Fibroblast of villous mesenchyme (primary cell): ENCODE measurements around the gene RBM47. TPM values are rescaled to one million over a fixed set of nuclear protein-coding genes. Genes with fewer than 3 reads are reported as not detected.
A peak's percentile ranks its signal among the peaks of the same experiment; 100 is the strongest.

Source experiments
- DNase-seq: peaks from one replicate; pipeline ENCODE4 v3.0.0-alpha.2; 2010; ENCODE audit warnings: low read depth
- H3K4me3 ChIP-seq: 2 replicates; pipeline ENCODE4 v1.5.1; 2011; ENCODE audit warnings: low read depth, mild to moderate bottlenecking, low read length
- total RNA-seq: library from RNA; depleted of rRNA; stranded (reverse); fragments of >200 nt; gene quantifications from 2 replicates; pipeline ENCODE4 v1.2.3, GENCODE V29; 2012
- TF ChIP-seq, protein P1 (sequence below): IDR thresholded peaks from 2 replicates; pipeline ENCODE4 v1.5.1; 2012; ENCODE audit warnings: low read depth, mild to moderate bottlenecking, low read length; ENCODE audit not compliant: insufficient read depth

Gene RBM47
- total RNA-seq, 1 donor, result 0.86 TPM

DNA sequence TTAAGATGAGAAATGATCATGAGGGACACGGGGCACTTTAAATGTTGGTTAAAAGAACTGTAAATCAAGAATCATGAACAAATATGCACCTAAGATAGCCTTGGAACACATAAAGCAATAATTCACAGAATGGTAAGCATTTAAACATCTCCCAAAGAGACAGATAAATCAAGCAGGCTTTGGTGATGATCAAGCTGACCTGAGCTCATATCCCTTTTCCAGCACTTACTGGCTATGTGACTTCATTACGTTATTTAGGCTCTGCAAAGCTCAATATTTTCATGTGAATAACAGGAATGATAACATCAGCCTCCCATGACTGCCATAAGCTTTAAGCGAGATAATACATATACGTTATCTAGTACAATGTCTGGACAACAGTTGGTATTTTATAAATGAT lies 239.7 kb downstream of the RBM47 start:
- DNase-seq, result no peak
- TF ChIP-seq, protein P1, sequence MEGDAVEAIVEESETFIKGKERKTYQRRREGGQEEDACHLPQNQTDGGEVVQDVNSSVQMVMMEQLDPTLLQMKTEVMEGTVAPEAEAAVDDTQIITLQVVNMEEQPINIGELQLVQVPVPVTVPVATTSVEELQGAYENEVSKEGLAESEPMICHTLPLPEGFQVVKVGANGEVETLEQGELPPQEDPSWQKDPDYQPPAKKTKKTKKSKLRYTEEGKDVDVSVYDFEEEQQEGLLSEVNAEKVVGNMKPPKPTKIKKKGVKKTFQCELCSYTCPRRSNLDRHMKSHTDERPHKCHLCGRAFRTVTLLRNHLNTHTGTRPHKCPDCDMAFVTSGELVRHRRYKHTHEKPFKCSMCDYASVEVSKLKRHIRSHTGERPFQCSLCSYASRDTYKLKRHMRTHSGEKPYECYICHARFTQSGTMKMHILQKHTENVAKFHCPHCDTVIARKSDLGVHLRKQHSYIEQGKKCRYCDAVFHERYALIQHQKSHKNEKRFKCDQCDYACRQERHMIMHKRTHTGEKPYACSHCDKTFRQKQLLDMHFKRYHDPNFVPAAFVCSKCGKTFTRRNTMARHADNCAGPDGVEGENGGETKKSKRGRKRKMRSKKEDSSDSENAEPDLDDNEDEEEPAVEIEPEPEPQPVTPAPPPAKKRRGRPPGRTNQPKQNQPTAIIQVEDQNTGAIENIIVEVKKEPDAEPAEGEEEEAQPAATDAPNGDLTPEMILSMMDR, result no peak
- no peak overlapping the region for H3K4me3 ChIP-seq

DNA sequence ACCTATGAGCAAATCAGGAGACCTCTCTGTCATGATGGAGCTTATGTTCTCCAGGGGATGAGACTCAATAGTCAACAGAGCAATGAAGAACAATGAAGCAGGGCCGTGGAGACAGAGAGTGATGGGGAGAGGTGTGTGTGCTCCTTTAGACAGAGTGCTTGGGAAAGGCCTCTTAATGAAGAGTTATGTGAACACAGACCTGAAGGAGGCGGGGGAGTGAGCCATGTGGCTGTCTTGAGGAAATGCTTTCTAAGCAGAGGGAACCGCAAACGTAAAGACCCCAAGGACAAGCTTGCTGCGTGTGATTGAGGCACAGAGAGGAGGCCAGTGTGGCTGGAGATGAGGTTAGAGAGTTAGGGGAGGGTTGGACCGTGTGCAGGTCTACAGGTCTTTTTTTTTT lies 241.4 kb downstream of the RBM47 start:
- DNase-seq, result peak; percentile 13
- TF ChIP-seq, protein P1, result no peak

DNA sequence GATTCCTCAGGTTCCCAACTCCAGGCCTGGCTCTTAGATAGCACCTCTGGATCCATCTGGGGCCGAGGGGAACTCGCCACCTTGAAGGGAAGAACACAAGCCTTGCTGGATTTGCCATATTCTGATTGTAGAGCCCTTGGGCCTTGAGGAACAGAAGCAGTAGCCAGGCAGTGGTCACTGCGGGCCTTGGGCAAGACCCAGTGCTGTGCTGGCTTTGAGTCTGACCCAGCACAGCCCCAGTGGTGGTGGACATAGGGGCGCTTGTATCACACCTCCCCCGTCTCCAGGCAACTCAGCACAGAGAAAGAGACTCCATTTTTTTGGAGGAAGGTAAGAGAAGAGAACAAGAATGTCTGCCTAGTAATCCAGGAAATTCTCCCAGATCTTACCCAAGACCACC lies 249.0 kb downstream of the RBM47 start:
- TF ChIP-seq, protein P1, result no peak
- DNase-seq, result no peak
- no peak overlapping the region for H3K4me3 ChIP-seq

More for the DNA sequence above, 241.4 kb downstream of the RBM47 start:
- no peak overlapping the region for H3K4me3 ChIP-seq

DNA sequence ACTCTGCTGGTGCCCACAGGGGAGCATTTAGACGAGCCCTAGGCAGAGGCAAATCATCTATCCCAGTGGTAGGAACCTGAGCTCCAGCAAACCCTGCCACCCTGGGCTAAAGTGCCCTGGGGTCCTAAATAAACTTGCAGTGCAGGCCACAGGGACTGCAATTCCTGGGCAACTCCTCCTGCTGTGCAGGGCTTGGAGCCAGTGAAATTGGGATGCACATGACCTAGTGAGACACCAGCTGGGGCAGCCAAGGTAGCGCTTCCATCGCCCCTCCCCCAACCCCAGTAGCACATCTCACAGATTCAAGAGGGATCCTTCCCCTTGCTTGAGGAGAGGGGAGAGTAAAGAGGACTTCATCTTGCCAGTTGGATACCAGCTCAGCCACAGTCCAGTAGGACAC lies 250.4 kb downstream of the RBM47 start:
- no peak for DNase-seq
- TF ChIP-seq, protein P1, result no peak

DNA sequence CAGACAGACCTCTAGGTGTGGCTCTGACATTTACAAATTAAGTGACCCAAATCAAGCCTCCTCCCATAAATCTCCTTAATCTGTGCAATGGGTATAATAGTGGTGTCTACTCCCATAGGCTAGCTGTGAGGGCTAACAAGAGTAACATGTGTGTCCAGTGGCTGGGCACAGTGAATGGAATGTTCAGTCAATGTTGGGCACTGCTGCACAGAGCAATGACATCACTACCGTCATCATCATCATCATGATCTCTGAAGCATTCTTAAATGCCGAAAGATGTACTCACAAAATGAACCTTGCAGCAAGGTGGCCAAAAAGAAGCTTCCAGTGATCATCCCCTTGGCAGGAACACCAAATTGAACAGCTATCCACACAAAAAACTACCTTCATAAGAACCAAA lies 251.0 kb downstream of the RBM47 start:
- TF ChIP-seq, protein P1, result no peak
- H3K4me3 ChIP-seq, result no peak overlapping the region
- DNase-seq, result no peak

More for the DNA sequence above, 250.4 kb downstream of the RBM47 start:
- H3K4me3 ChIP-seq, result no peak overlapping the region

DNA sequence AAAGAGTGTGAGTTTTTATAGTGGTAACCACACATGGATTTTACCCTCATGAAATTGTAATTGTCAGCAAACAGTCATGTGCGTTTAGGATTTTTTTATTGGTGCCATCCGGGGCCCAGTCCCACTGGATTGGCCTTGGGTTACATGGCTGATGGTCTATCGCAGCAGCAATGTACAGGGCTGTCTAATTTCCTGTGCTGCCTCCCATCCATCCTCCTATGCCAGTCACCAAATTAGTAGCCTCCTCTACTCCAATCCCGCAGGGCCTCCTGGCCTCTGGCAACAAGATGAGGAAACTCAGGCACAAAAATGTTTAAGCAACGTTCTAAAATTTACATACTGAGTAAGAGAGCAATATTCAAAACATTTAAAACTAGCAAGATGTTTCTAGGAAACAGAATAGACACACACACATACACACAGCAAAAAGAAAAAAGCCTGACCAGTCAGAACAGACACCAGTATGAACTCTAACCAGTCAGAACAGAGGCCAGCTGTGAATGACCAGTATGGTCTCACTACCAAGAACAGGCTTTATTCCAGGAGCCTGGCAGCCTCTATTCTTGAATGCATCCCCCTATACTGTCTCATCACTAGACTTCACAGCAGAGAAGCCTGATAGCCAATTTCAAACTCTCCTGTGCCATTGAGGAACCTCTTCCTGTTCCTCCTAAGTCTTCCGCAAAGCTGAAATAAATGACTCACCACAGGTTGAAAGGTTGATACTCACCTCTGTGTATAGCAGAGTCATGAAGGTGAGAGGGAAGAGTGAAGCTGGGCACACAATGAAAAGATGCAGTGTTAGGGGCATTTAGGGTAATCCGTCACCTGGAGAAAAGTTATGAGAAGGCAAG lies 251.9 kb downstream of the RBM47 start:
- TF ChIP-seq, protein P1, result no peak
- H3K4me3 ChIP-seq, result no peak overlapping the region
- DNase-seq, result peak; percentile 17
